ENCODE results near the gene BMPR2.
"Not testable (repeated sequence)": the region's sequence is repeated elsewhere in the genome, so short reads cannot be mapped to it uniquely, and the experiment has no call there.

Gene BMPR2

DNA sequence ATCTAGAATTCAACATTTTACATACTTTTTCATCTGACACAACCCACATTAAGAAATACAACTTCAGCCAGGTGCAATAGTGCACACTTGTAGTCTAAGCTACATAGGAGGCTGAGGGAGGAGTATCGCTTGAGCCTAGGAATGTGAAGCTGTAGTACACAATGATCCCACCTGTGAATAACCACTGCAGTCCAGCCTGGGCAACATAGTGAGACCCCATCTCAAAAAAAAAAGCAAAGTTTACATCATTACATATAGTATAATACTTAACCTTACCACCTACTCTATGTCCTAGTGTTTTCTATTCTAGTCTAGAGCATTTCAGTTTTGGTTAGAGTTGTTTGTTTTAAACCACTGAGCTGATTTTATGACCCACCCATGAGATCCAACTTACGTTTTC, 172.1 kb downstream of the BMPR2 start:
- no peak for DNase-seq
- in situ Hi-C loops (cut with HindIII; ENCODE audit: low pct_ligation_motif_present, low sequenced_read_pairs), result no loop called here
- H3K4me3 ChIP-seq (ENCODE audit: low read depth, low read length), result no peak overlapping the region
- H3K36me3 ChIP-seq (replicated peaks), result no peaks in the 10 kb centered on the region
- no peak overlapping the region for H3K27ac ChIP-seq
- H3K27me3 ChIP-seq (replicated peaks), result no peaks in the 10 kb centered on the region
- TF ChIP-seq, protein P1, sequence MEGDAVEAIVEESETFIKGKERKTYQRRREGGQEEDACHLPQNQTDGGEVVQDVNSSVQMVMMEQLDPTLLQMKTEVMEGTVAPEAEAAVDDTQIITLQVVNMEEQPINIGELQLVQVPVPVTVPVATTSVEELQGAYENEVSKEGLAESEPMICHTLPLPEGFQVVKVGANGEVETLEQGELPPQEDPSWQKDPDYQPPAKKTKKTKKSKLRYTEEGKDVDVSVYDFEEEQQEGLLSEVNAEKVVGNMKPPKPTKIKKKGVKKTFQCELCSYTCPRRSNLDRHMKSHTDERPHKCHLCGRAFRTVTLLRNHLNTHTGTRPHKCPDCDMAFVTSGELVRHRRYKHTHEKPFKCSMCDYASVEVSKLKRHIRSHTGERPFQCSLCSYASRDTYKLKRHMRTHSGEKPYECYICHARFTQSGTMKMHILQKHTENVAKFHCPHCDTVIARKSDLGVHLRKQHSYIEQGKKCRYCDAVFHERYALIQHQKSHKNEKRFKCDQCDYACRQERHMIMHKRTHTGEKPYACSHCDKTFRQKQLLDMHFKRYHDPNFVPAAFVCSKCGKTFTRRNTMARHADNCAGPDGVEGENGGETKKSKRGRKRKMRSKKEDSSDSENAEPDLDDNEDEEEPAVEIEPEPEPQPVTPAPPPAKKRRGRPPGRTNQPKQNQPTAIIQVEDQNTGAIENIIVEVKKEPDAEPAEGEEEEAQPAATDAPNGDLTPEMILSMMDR (IDR thresholded peaks at IDR 0.05; ENCODE audit: low read depth, low read length, missing control alignments), result no peak

DNA sequence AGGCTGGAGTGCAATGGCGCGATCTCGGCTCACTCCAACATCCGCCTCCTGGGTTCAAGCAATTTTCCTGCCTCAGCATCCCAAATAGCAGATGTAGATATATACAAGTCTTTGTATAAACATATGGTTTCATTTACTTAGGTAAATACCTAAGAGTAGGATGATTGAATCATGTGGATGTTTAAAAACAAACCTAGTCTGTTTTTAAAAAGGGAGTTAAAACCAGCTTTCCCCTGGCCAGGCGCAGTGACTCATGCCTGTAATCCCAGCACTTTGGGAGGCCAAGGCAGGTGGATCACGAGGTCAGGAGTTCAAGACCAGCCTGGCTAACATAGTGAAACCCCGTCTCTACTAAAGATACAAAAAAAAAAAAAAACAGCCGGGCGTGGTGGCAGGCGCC, 174.9 kb downstream of the BMPR2 start:
- not testable (repeated sequence) for H3K36me3 ChIP-seq (replicated peaks)

DNA sequence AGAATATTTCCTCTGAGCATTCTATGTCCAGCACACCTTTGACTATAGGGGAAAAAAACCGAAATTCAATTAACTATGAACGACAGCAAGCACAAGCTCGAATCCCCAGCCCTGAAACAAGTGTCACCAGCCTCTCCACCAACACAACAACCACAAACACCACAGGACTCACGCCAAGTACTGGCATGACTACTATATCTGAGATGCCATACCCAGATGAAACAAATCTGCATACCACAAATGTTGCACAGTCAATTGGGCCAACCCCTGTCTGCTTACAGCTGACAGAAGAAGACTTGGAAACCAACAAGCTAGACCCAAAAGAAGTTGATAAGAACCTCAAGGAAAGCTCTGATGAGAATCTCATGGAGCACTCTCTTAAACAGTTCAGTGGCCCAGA, 179.2 kb downstream of the BMPR2 start:
- peaks cover 5% of the 10 kb centered on the region for H3K36me3 ChIP-seq (replicated peaks)
- in situ Hi-C loops (cut with HindIII; ENCODE audit: low pct_ligation_motif_present, low sequenced_read_pairs), result no loop called here
- no peaks in the 10 kb centered on the region for H3K27me3 ChIP-seq (replicated peaks)
- no peak overlapping the region for H3K4me3 ChIP-seq (ENCODE audit: low read depth, low read length)
- TF ChIP-seq, protein P1 (IDR thresholded peaks at IDR 0.05; ENCODE audit: low read depth, low read length, missing control alignments), result no peak
- no peak for DNase-seq
- no peak overlapping the region for H3K27ac ChIP-seq

More for the DNA sequence above, 174.9 kb downstream of the BMPR2 start:
- H3K27ac ChIP-seq; H3K27me3 ChIP-seq (replicated peaks); H3K4me3 ChIP-seq (ENCODE audit: low read depth, low read length); in situ Hi-C loops (cut with HindIII; ENCODE audit: low pct_ligation_motif_present, low sequenced_read_pairs); DNase-seq: not testable (repeated sequence)

DNA sequence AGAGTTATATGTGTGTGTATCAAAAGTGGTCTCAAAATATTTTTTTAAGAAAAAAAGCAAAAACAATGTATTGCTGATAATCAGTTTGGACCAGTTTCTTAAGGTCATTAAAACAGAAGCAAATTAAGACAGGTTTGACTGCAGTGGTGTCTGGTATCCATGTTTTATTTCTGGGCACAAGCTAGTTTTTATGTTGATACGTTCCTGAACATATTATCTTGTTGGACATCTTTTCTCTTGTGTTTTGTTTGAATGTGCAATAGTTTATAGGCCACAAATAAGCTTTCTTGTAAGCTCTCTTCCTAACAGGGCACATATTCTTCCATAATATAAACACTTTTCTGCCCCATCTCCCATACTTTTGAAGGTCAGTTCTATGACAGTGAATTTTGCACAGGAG, 184.1 kb downstream of the BMPR2 start:
- Histone ChIP-seq H3K27me3 (replicated peaks) (no peaks in the 10 kb centered on the region), H3K4me3 (ENCODE audit: low read depth, low read length) (no peak overlapping the region), H3K27ac (no peak overlapping the region), H3K36me3 (replicated peaks) (peaks cover 5% of the 10 kb centered on the region)
- TF ChIP-seq, protein P1 (IDR thresholded peaks at IDR 0.05; ENCODE audit: low read depth, low read length, missing control alignments), result no peak
- DNase-seq, result no peak
- in situ Hi-C loops (cut with HindIII; ENCODE audit: low pct_ligation_motif_present, low sequenced_read_pairs), result no loop called here

DNA sequence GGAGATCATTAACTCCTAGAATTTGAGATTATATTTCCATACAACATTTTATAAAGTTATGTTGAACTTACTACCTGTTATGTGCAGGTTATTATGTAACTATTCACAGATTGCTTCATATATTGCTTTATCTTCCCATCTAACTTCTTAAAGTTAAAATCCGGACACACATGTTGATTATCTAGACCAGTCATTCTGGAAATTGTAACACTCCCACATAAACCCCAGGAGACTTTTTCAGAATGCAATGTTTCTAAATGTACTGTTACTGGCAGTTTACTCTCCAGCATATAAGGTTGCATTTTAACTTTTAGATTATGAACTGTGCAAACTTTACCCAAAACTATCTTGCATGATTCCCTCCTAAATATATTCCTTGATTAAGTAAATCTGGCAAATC, 188.1 kb downstream of the BMPR2 start:
- Histone ChIP-seq H3K36me3 (replicated peaks) (peaks cover 2% of the 10 kb centered on the region), H3K4me3 (ENCODE audit: low read depth, low read length) (no peak overlapping the region), H3K27me3 (replicated peaks) (no peaks in the 10 kb centered on the region), H3K27ac (no peak overlapping the region)
- TF ChIP-seq, protein P1 (IDR thresholded peaks at IDR 0.05; ENCODE audit: low read depth, low read length, missing control alignments), result no peak
- in situ Hi-C loops (cut with HindIII; ENCODE audit: low pct_ligation_motif_present, low sequenced_read_pairs), result no loop called here
- DNase-seq, result no peak

DNA sequence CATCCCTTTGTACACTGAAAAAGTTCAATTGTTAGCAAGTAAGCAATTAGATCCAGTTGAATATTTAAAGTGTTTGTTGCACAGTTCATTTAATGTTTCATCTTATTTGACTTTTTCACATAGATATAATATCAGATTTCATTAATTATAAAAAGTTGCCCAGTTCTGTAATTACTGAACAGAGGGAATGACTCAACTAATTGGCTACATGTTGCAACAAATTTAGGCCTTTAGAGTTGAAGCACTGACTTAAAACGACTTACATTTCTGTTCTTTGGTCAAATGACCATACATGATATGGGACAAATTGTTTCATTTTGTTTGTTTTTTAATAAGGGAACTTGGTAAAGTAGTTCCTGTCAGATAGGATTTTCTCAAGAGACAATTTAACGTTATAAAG, 190.2 kb downstream of the BMPR2 start:
- H3K36me3 ChIP-seq (replicated peaks), result peaks cover 2% of the 10 kb centered on the region
- no peak overlapping the region for H3K4me3 ChIP-seq (ENCODE audit: low read depth, low read length)
- DNase-seq, result no peak
- in situ Hi-C loops (cut with HindIII; ENCODE audit: low pct_ligation_motif_present, low sequenced_read_pairs), result no loop called here
- H3K27me3 ChIP-seq (replicated peaks), result no peaks in the 10 kb centered on the region
- TF ChIP-seq, protein P1 (IDR thresholded peaks at IDR 0.05; ENCODE audit: low read depth, low read length, missing control alignments), result no peak
- no peak overlapping the region for H3K27ac ChIP-seq
